OCI-LY1 (cell line): ENCODE results near the gene ZC3H10.

Experiments used
- EZH2 ChIP-seq: fragments of 200-600 bp; sonication (generic), shearing (Covaris generic); IDR thresholded peaks from 2 replicates; pipeline ENCODE4 v1.8.0; 2017; ENCODE audit warnings: borderline replicate concordance, mixed run types, mild to moderate bottlenecking, antibody characterized with exemption, low read length, moderate library complexity, mixed read lengths
- TF ChIP-seq, protein P1 (sequence below): fragments of 200-600 bp; sonication (generic), shearing (Covaris generic); IDR thresholded peaks from 2 replicates; pipeline ENCODE4 v1.5.1; 2017; ENCODE audit warnings: mild to moderate bottlenecking, antibody characterized with exemption, low read length, moderate library complexity, mixed read lengths

DNA sequence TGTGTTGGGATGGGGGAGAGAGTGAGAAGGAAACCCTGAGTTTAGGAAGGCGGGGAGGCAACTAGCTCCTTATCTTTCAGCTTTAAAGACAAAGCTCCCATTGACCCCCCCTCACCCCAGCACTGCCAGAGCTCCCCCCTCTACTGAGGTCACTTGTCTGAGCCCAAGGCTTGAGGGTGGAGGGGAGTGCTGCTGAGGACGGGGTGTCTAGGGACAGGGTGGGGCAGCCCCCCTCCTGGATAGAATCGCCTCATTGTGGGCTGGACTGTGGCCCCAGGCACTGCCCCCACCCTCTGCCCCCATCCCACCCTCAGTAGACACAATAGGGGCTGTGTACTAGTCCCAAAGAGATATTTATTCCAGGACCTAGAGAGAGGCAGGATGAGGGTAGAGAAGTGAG lies 35.1 kb upstream of the ZC3H10 start:
- TF ChIP-seq, protein P1, sequence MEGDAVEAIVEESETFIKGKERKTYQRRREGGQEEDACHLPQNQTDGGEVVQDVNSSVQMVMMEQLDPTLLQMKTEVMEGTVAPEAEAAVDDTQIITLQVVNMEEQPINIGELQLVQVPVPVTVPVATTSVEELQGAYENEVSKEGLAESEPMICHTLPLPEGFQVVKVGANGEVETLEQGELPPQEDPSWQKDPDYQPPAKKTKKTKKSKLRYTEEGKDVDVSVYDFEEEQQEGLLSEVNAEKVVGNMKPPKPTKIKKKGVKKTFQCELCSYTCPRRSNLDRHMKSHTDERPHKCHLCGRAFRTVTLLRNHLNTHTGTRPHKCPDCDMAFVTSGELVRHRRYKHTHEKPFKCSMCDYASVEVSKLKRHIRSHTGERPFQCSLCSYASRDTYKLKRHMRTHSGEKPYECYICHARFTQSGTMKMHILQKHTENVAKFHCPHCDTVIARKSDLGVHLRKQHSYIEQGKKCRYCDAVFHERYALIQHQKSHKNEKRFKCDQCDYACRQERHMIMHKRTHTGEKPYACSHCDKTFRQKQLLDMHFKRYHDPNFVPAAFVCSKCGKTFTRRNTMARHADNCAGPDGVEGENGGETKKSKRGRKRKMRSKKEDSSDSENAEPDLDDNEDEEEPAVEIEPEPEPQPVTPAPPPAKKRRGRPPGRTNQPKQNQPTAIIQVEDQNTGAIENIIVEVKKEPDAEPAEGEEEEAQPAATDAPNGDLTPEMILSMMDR, result no peak
- no peak for TF ChIP-seq EZH2
